Parathyroid adenoma (tissue), 2 donors: ENCODE data around the gene BRD3.

Experiments
- H2AFZ ChIP-seq: fragments of 300-600 bp; sonication (generic); one replicate; pipeline ENCODE4 v1.7.0; 2017; ENCODE audit warnings: antibody characterized with exemption, mild to moderate bottlenecking
- H3K27ac ChIP-seq: fragments of 300-600 bp; sonication (generic); one replicate; pipeline ENCODE4 v1.7.0; 2017
- H3K27me3 ChIP-seq: fragments of 300-600 bp; sonication (generic); one replicate; pipeline ENCODE4 v1.7.0; 2017; ENCODE audit warnings: low read length; ENCODE audit not compliant: control insufficient read depth, insufficient read depth
- H3K36me3 ChIP-seq: fragments of 300-600 bp; sonication (generic); one replicate; pipeline ENCODE4 v1.7.0; 2017; ENCODE audit warnings: low read length; ENCODE audit not compliant: control insufficient read depth, insufficient read depth
- H3K4me1 ChIP-seq: fragments of 300-600 bp; sonication (generic); one replicate; pipeline ENCODE4 v1.7.0; 2017; ENCODE audit warnings: control low read depth
- H3K4me2 ChIP-seq: fragments of 300-600 bp; sonication (generic); one replicate; pipeline ENCODE4 v1.7.0; 2017; ENCODE audit warnings: low read length
- H3K4me3 ChIP-seq: fragments of 300-600 bp; sonication (generic); one replicate; pipeline ENCODE4 v1.7.0; 2017; ENCODE audit warnings: low read depth, low read length
- H3K79me2 ChIP-seq: fragments of 300-600 bp; sonication (generic); one replicate; pipeline ENCODE4 v1.7.0; 2017; ENCODE audit warnings: control low read depth
- H3K9ac ChIP-seq: fragments of 300-600 bp; sonication (generic); one replicate; pipeline ENCODE4 v1.7.0; 2017; ENCODE audit warnings: mild to moderate bottlenecking
- H3K9me3 ChIP-seq: fragments of 300-600 bp; sonication (generic); one replicate; pipeline ENCODE4 v1.7.0; 2017; ENCODE audit warnings: low read length; ENCODE audit not compliant: control insufficient read depth
- TF ChIP-seq, protein P1 (sequence below): fragments of 300-600 bp; sonication (generic); IDR thresholded peaks from one replicate; pipeline ENCODE4 v1.7.0; 2017; ENCODE audit warnings: antibody characterized with exemption, mild to moderate bottlenecking
- donor health status: primary hyperparathyroidism.

Gene BRD3

GRCh38 chr9:134066913-134067851 lies 644 bp downstream of the BRD3 start:
- Histone ChIP-seq H3K27ac (peak overlapping the region; percentile 77), H3K4me1 (peaks cover 4% of the 10 kb centered on the region)

GRCh38 chr9:134066526-134066912 lies 1.3 kb downstream of the BRD3 start:
- peak overlapping the region; percentile 96 for H3K4me2 ChIP-seq
- H3K27me3 ChIP-seq, result no peaks in the 10 kb centered on the region
- H3K9ac ChIP-seq, result peak overlapping the region; percentile 28
- H2AFZ ChIP-seq, result no peak overlapping the region
- peak overlapping the region; percentile 77 for H3K27ac ChIP-seq
- peaks cover 38% of the 10 kb centered on the region for H3K79me2 ChIP-seq
- H3K9me3 ChIP-seq, result no peaks in the 10 kb centered on the region
- TF ChIP-seq, protein P1, sequence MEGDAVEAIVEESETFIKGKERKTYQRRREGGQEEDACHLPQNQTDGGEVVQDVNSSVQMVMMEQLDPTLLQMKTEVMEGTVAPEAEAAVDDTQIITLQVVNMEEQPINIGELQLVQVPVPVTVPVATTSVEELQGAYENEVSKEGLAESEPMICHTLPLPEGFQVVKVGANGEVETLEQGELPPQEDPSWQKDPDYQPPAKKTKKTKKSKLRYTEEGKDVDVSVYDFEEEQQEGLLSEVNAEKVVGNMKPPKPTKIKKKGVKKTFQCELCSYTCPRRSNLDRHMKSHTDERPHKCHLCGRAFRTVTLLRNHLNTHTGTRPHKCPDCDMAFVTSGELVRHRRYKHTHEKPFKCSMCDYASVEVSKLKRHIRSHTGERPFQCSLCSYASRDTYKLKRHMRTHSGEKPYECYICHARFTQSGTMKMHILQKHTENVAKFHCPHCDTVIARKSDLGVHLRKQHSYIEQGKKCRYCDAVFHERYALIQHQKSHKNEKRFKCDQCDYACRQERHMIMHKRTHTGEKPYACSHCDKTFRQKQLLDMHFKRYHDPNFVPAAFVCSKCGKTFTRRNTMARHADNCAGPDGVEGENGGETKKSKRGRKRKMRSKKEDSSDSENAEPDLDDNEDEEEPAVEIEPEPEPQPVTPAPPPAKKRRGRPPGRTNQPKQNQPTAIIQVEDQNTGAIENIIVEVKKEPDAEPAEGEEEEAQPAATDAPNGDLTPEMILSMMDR, result no peak
- H3K36me3 ChIP-seq, result no peaks in the 10 kb centered on the region
- H3K4me1 ChIP-seq, result peaks cover 4% of the 10 kb centered on the region
- H3K4me3 ChIP-seq, result peak overlapping the region; percentile 76

More at GRCh38 chr9:134066913-134067851, 644 bp downstream of the BRD3 start:
- peak overlapping the region; percentile 28 for H3K9ac ChIP-seq
- H3K36me3 ChIP-seq, result no peaks in the 10 kb centered on the region
- no peaks in the 10 kb centered on the region for H3K27me3 ChIP-seq
- H3K4me2 ChIP-seq, result peak overlapping the region; percentile 96
- H3K79me2 ChIP-seq, result peaks cover 32% of the 10 kb centered on the region
- TF ChIP-seq, protein P1, result no peak
- H2AFZ ChIP-seq, result no peak overlapping the region
- H3K9me3 ChIP-seq, result no peaks in the 10 kb centered on the region
- H3K4me3 ChIP-seq, result peak overlapping the region; percentile 76

DNA sequence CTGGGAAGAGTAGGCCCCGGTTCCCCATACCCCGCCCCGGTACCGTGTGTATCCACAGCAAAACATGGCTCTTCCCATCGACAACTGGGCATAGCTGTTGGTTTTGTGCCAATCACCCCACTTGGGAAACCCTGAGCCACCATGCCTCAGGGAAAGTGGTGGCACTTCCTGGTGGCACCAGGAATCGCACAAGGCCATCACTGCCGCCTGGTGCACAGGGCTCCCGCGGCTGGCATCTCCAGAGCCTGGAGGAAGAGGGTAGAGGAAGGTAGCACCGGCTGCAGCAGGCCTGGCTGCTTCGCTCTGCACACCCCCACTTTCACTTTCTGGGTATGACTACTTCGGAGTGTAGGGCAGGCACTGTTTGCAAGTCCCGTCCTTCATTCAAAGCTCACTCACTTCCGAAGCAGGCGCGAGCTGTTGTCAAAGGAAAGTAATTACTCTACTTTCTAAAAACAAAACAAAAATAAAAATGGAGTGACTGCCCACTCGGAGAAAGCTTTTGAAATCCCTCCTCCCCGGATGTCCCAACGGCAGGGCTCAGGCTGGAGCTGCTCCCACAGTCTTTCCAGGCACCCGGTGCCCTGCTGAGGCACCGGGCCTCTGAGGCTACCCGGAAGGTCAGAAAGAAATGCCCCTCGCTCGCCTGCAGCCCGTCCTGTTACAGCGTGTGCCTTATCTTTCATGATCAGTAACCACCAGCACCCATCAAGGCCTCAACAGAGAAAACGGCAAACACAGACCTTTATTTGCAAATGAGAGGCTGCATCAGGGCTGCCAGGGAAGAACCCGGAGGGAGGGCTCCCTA lies 2.0 kb downstream of the BRD3 start:
- Histone ChIP-seq H3K79me2 (peaks cover 46% of the 10 kb centered on the region), H2AFZ (peak overlapping the region; percentile 18), H3K9ac (peak overlapping the region; percentile 28), H3K27me3 (no peaks in the 10 kb centered on the region), H3K27ac (peak overlapping the region; percentile 77), H3K4me2 (peak overlapping the region; percentile 96), H3K9me3 (no peaks in the 10 kb centered on the region), H3K4me1 (peaks cover 4% of the 10 kb centered on the region), H3K4me3 (peak overlapping the region; percentile 76), H3K36me3 (no peaks in the 10 kb centered on the region)
- TF ChIP-seq, protein P1, result no peak

GRCh38 chr9:134064711-134065110 lies 3.1 kb downstream of the BRD3 start:
- H3K4me1 ChIP-seq, result peaks cover 4% of the 10 kb centered on the region
- H3K27me3 ChIP-seq, result no peaks in the 10 kb centered on the region
- H3K9ac ChIP-seq, result no peak overlapping the region
- H3K4me2 ChIP-seq, result no peak overlapping the region
- TF ChIP-seq, protein P1, result no peak
- no peaks in the 10 kb centered on the region for H3K36me3 ChIP-seq
- H2AFZ ChIP-seq, result no peak overlapping the region
- no peaks in the 10 kb centered on the region for H3K9me3 ChIP-seq
- no peak overlapping the region for H3K27ac ChIP-seq
- H3K4me3 ChIP-seq, result no peak overlapping the region
- peaks cover 53% of the 10 kb centered on the region for H3K79me2 ChIP-seq
